Ectodermal cell (in vitro differentiated cells): Measurements from ENCODE around the gene ABHD14A.

Source experiments
- H3K27ac ChIP-seq: 2 replicates; pipeline ENCODE4 v1.7.0; 2013; ENCODE audit warnings: mild to moderate bottlenecking, low read depth, low read length; ENCODE audit not compliant: insufficient read depth, poor library complexity, severe bottlenecking
- H3K27me3 ChIP-seq: 2 replicates; pipeline ENCODE4 v1.7.0; 2013; ENCODE audit warnings: mild to moderate bottlenecking, low read length; ENCODE audit not compliant: insufficient read depth, control insufficient read depth, poor library complexity, severe bottlenecking
- H3K36me3 ChIP-seq: one replicate; pipeline ENCODE4 v1.7.0; 2013; ENCODE audit warnings: low read length; ENCODE audit not compliant: control insufficient read depth, insufficient read depth
- H3K4me1 ChIP-seq: one replicate; pipeline ENCODE4 v1.7.0; 2013; ENCODE audit warnings: low read length; ENCODE audit not compliant: control insufficient read depth, insufficient read depth
- H3K4me3 ChIP-seq: 2 replicates; pipeline ENCODE4 v1.7.0; 2013; ENCODE audit warnings: low read depth, low read length, control low read depth; ENCODE audit not compliant: insufficient read depth
- H3K9me3 ChIP-seq: 2 replicates; pipeline ENCODE4 v1.7.0; 2013; ENCODE audit warnings: mild to moderate bottlenecking, low read length, moderate library complexity; ENCODE audit not compliant: control insufficient read depth
- WGBS, 2 experiments: methylation state at CpG; one replicate each; pipeline ENCODE4 v1.1.7; 2013; ENCODE audit warnings: missing lambda C conversion rate in 2 of 2; 5-methylcytosine and 5-hydroxymethylcytosine counted together

ABHD14A gene

GRCh38 chr3:51941798-51942602 is 32.9 kb upstream of the ABHD14A start, which contains the start of the genes PARP3 and RRP9:
Gene PARP3, plus strand, starts transcription at chr3:51942363. Its CDS starts 993 bp downstream, at chr3:51943356.
Gene RRP9, minus strand, starts transcription at chr3:51941904. Its CDS starts 37 bp downstream, at chr3:51941867.
- Histone ChIP-seq H3K27ac (peak within 1 kb of the TSS; percentile 48), H3K4me3 (peak within 1 kb of the TSS; percentile 94), H3K36me3 (peaks cover 3% of the 10 kb centered on the region), H3K9me3 (no peaks in the 10 kb centered on the region), H3K27me3 (no peaks in the 10 kb centered on the region), H3K4me1 (peaks cover 3% of the 10 kb centered on the region)
- 7% methylated on average over 67 of the region's 67 CpGs for WGBS, 2 experiments

- no peaks in the 10 kb centered on the region for H3K9me3 ChIP-seq
- H3K27me3 ChIP-seq: no peaks in the 10 kb centered on the region
- H3K36me3 ChIP-seq: peaks cover 2% of the 10 kb centered on the region
- H3K4me3 ChIP-seq: peak overlapping the region; percentile 94
- H3K27ac ChIP-seq: no peak overlapping the region
- H3K4me1 ChIP-seq: peaks cover 3% of the 10 kb centered on the region
- WGBS, 2 experiments: 83 to 86% methylated on average over 17 of the region's 17 CpGs
Observed at GRCh38 chr3:51942603-51943450, 32.0 kb upstream of the ABHD14A start.

GRCh38 chr3:51943451-51944391 is 31.1 kb upstream of the ABHD14A start:
- H3K27ac ChIP-seq: no peak overlapping the region
- no peak overlapping the region for H3K4me3 ChIP-seq
- peaks cover 3% of the 10 kb centered on the region for H3K4me1 ChIP-seq
- H3K27me3 ChIP-seq: no peaks in the 10 kb centered on the region
- no peaks in the 10 kb centered on the region for H3K36me3 ChIP-seq
- H3K9me3 ChIP-seq: no peaks in the 10 kb centered on the region
- 93 to 94% methylated on average over 21 of the region's 21 CpGs for WGBS, 2 experiments

DNA sequence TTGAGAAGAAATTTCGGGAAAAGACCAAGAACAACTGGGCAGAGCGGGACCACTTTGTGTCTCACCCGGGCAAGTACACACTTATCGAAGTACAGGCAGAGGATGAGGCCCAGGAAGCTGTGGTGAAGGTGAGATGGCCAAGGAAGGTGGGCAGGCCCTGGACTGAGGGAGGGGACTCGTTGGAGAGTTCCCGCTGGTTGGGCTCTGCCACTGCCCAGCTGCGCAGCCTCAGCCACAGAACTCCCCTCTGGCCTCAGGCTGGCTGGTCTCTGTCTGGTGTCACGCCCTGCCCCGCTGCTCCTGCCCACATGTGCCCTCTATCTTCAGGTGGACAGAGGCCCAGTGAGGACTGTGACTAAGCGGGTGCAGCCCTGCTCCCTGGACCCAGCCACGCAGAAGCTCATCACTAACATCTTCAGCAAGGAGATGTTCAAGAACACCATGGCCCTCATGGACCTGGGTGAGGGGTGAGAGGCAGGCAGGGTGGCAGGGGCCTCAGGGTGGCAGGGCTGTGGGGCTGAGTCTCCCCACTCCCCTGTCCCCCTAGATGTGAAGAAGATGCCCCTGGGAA is 30.3 kb upstream of the ABHD14A start:
- H3K4me3 ChIP-seq: no peak overlapping the region
- H3K27ac ChIP-seq: no peak overlapping the region
- H3K4me1 ChIP-seq: peaks cover 3% of the 10 kb centered on the region
- 92% methylated on average over 11 of the region's 11 CpGs for WGBS, 2 experiments
- no peaks in the 10 kb centered on the region for H3K27me3 ChIP-seq
- H3K36me3 ChIP-seq: no peaks in the 10 kb centered on the region
- H3K9me3 ChIP-seq: no peaks in the 10 kb centered on the region

GRCh38 chr3:51945031-51945840 is 29.6 kb upstream of the ABHD14A start:
- Histone ChIP-seq H3K27ac (no peak overlapping the region), H3K4me3 (no peak overlapping the region), H3K4me1 (peaks cover 3% of the 10 kb centered on the region), H3K27me3 (peaks cover 6% of the 10 kb centered on the region), H3K36me3 (no peaks in the 10 kb centered on the region), H3K9me3 (no peaks in the 10 kb centered on the region)
- WGBS, 2 experiments: 90 to 92% methylated on average over 18 of the region's 18 CpGs

DNA sequence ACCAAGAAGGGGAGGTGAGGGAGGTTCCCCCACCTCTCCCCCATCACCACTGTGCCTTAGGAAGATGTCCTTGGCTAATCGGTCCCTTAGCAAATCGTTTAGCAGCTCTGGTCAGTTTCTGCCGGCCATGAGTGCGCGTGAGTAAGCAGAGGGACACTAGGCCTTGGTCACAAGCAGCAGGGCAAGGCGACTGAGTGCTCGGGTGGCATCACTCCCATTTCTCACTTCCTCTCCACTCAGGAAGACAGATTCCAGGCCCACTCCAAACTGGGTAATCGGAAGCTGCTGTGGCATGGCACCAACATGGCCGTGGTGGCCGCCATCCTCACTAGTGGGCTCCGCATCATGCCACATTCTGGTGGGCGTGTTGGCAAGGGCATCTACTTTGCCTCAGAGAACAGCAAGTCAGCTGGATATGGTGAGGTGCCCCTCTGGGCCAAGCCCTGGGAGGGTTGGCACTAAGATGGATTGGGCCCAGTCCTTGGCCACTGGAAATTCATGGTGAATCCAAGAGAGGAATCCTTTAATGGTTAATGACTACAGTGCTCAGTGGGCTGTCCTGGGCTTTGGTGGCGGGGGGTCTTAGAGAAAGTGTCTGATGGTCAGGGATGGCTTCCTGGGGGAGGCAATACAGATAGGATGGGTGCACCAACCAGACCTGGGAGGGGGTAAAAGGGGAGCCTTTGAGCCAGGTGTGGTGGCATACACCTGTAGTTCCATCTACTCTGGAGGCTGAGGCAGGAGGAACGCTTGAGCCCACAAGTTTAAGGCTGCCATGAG is 28.7 kb upstream of the ABHD14A start:
- no peak overlapping the region for H3K4me3 ChIP-seq
- H3K9me3 ChIP-seq: no peaks in the 10 kb centered on the region
- H3K4me1 ChIP-seq: no peaks in the 10 kb centered on the region
- H3K27me3 ChIP-seq: peaks cover 14% of the 10 kb centered on the region
- no peaks in the 10 kb centered on the region for H3K36me3 ChIP-seq
- 92 to 95% methylated on average over 14 of the region's 14 CpGs for WGBS, 2 experiments
- no peak overlapping the region for H3K27ac ChIP-seq

DNA sequence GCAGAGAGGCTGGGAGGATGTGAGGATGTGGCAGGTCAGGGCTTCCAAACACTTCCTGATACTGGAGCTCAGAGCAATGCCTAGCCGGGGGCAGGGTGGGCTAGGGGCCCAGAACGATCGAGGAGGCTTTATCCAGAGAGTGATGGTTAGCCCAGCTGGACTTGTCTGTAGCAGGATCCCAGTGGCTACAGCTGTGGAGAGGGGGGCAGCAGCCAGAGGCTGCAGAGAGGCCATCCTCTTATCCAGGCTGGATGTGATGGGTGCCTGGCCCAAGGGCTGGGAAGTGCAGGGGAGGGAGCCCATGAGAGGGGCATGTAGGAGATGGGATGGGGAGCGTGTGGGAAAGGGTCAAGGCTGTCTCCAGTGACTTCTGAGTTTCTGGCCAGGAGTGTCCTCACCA is 28.1 kb upstream of the ABHD14A start:
- Histone ChIP-seq H3K9me3 (no peaks in the 10 kb centered on the region), H3K4me3 (no peak overlapping the region), H3K4me1 (no peaks in the 10 kb centered on the region), H3K27ac (no peak overlapping the region), H3K36me3 (no peaks in the 10 kb centered on the region), H3K27me3 (peaks cover 21% of the 10 kb centered on the region)
- 81 to 88% methylated on average over 4 of the region's 4 CpGs for WGBS, 2 experiments

GRCh38 chr3:51947215-51947900 is 27.5 kb upstream of the ABHD14A start:
- 77 to 79% methylated on average over 13 of the region's 13 CpGs for whole genome bisulfite sequencing, 2 experiments
- Histone ChIP-seq H3K9me3 (no peaks in the 10 kb centered on the region), H3K4me1 (no peaks in the 10 kb centered on the region), H3K4me3 (no peak overlapping the region), H3K27me3 (peaks cover 25% of the 10 kb centered on the region), H3K27ac (no peak overlapping the region), H3K36me3 (no peaks in the 10 kb centered on the region)
